Adrenal gland (tissue), 5 donors: ENCODE data around the gene IFI27L1.

Experiments
- POLR2A ChIP-seq, 2 donors: fragments of 450-650 bp; IDR thresholded peaks; one replicate each; pipeline ENCODE4 v1.6.1; 2017; ENCODE audit warnings: antibody characterized with exemption in 2 of 2, mild to moderate bottlenecking in 2 of 2, moderate library complexity in 1 of 2
- TF ChIP-seq, protein P1 (sequence below), 6 experiments: fragments of 450-650 bp in 4 of 6; fragments of 200-600 bp in 2 of 6; sonication (generic) in 1 of 6; IDR thresholded peaks; 1 replicate in 5 of 6; 2 replicates in 1 of 6; pipeline versions ENCODE4 v1.5.1 to v1.8.0; 2016 to 2021; ENCODE audit warnings: antibody characterized with exemption in 6 of 6, mild to moderate bottlenecking in 2 of 6, moderate library complexity in 1 of 6
- donor health status: DM: no; HTN: no; CAD: no.

DNA sequence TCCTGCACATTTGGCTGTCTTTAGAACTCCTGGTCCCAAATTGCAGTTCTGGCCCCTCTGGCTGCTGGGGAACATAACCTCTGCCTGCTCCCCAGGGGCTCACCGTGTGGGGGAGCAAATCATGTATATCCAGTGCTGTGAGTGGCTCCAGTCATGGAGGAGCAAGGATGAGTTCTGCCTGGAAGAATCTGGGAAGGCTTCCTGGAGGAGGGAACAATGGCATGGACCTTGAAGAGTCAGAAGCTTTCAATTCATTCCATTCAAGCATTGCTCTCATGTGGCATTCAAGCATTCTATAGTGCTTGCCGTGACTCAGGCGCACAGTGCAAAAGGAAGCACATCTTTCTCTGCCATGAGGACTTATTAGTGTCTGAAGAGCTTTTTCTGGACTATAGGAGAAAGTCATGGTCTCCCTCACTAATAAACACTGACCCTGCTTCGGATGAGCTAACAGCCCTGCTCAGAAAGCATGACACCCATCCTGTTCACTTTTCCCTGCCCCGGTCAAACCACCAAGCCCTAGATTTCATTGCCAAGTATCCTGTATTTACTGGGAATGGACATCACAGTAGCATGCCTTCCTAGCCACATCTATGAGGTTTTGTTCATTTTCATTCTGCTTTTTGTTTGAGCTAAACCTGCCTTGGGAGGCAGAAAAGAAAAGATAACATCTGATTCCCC is 32.9 kb downstream of the IFI27L1 start:
- TF ChIP-seq, protein P1, sequence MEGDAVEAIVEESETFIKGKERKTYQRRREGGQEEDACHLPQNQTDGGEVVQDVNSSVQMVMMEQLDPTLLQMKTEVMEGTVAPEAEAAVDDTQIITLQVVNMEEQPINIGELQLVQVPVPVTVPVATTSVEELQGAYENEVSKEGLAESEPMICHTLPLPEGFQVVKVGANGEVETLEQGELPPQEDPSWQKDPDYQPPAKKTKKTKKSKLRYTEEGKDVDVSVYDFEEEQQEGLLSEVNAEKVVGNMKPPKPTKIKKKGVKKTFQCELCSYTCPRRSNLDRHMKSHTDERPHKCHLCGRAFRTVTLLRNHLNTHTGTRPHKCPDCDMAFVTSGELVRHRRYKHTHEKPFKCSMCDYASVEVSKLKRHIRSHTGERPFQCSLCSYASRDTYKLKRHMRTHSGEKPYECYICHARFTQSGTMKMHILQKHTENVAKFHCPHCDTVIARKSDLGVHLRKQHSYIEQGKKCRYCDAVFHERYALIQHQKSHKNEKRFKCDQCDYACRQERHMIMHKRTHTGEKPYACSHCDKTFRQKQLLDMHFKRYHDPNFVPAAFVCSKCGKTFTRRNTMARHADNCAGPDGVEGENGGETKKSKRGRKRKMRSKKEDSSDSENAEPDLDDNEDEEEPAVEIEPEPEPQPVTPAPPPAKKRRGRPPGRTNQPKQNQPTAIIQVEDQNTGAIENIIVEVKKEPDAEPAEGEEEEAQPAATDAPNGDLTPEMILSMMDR (IDR thresholded peaks at IDR 0.05): no peak
- TF ChIP-seq POLR2A (IDR thresholded peaks at IDR 0.05): no peak
